Stimulated activated naive CD4-positive, alpha-beta T cell (primary cell): ENCODE data around the gene MRPL43.
"Not testable (repeated sequence)": the region's sequence is repeated elsewhere in the genome, so short reads cannot be mapped to it uniquely, and the experiment has no call there.

Source experiments
- DNase-seq, 6 experiments: peaks; one replicate each; lab custom pipeline; 2025; lab: John Stamatoyannopoulos, UW

MRPL43 gene

GRCh38 chr10:100982916-100983830 lies 4.1 kb downstream of the MRPL43 start:
- DNase-seq: no peak

- DNase-seq: no peak
Observed at GRCh38 chr10:100981178-100981772, 6.0 kb downstream of the MRPL43 start.

GRCh38 chr10:100980711-100981110 lies 6.6 kb downstream of the MRPL43 start:
- no peak for DNase-seq

- DNase-seq: no peak
Observed at GRCh38 chr10:100980311-100980710, 7.0 kb downstream of the MRPL43 start.

- DNase-seq: no peak
Observed at GRCh38 chr10:100979791-100980272, 7.5 kb downstream of the MRPL43 start.

GRCh38 chr10:100978901-100979195 lies 8.4 kb downstream of the MRPL43 start:
- DNase-seq: no peak

- no peak for DNase-seq
Observed at GRCh38 chr10:100978121-100978900, 9.0 kb downstream of the MRPL43 start.

GRCh38 chr10:100977436-100977835 lies 9.9 kb downstream of the MRPL43 start:
- no peak for DNase-seq

GRCh38 chr10:100976906-100977305 lies 10.4 kb downstream of the MRPL43 start:
- DNase-seq: no peak

GRCh38 chr10:100975397-100975796 lies 11.9 kb downstream of the MRPL43 start:
- DNase-seq: not testable (repeated sequence)

- no peak for DNase-seq
Observed at GRCh38 chr10:100972904-100973535, 14.3 kb downstream of the MRPL43 start.

GRCh38 chr10:100972115-100972903 lies 15.0 kb downstream of the MRPL43 start:
- DNase-seq: no peak

- DNase-seq: no peak
Observed at GRCh38 chr10:100970914-100971811, 16.1 kb downstream of the MRPL43 start.

GRCh38 chr10:100970076-100970913 lies 17.0 kb downstream of the MRPL43 start:
- peak in 5 of 6 experiments; percentile 10 to 31 (median 21) for DNase-seq

- peak in 5 of 6 experiments; percentile 29 to 64 (median 45) for DNase-seq
Observed at GRCh38 chr10:100969187-100970075, 17.9 kb downstream of the MRPL43 start, which contains the start of gene SEMA4G. TSS of gene SEMA4G (plus strand) at chr10:100969504. CDS start at chr10:100972913, 3,409 bp downstream.

GRCh38 chr10:100968863-100969186 lies 18.5 kb downstream of the MRPL43 start:
- DNase-seq: no peak

- DNase-seq: no peak
Observed at GRCh38 chr10:100968062-100968736, 19.1 kb downstream of the MRPL43 start.

- DNase-seq: no peak
Observed at GRCh38 chr10:100967332-100967731, 20.0 kb downstream of the MRPL43 start.
